K562 (cell line): ENCODE results near the gene MARK3. TPM values are rescaled to one million over a fixed set of nuclear protein-coding genes. Genes with fewer than 3 reads are reported as not detected.

Source experiments
- ATAC-seq: fragments of 200-7000 bp; cut with Tn5 transposase; 3 replicates; pipeline ENCODE4 v1.9.1; 2020; ENCODE audit warnings: moderate library complexity
- BruUV-seq: library from RNA; stranded (reverse); fragments of 400-500 nt; replicated peaks from 2 replicates; lab custom pipeline; 2021; lab: Mats Ljungman, UMichigan
- CTCF ChIA-PET: fragments of 300-600 bp; formaldehyde crosslinking; extraction: SDS; loops from one replicate; lab custom pipeline; 2021; ENCODE audit warnings: low intra/inter-chr PET ratio; lab: Yijun Ruan, JAX
- POLR2A ChIA-PET: fragments of 300-600, 350-650 bp; sonication (Branson Sonifier 250); formaldehyde crosslinking; extraction: SDS; loops from one replicate; lab custom pipeline; 2021; ENCODE audit warnings: antibody characterized with exemption, inconsistent platforms; lab: Yijun Ruan, JAX
- DNase-seq, 4 experiments: peaks; one replicate each; pipeline versions ENCODE4 v3.0.0 to v3.0.0-alpha.2; 2011 to 2018; ENCODE audit warnings: low spot score in 3 of 4, mixed read lengths in 3 of 4; ENCODE audit errors: extremely low read depth in 1 of 4
- FAIRE-seq: peaks from 2 replicates; lab custom pipeline; 2011; peaks lifted over from hg19 to GRCh38; lab: Jason Lieb, UNC
- H2AFZ ChIP-seq: 2 replicates; pipeline ENCODE4 v1.6.0; 2011; ENCODE audit warnings: low read depth, low read length, control low read depth, inconsistent platforms
- H3K27ac ChIP-seq: fragments of 200-600 bp; 3 replicates; pipeline ENCODE4 v1.8.0; 2011; ENCODE audit warnings: low read depth, mild to moderate bottlenecking, control low read depth, inconsistent platforms, low read length, moderate library complexity, mixed read lengths; ENCODE audit errors: extremely low read depth
- H3K27me3 ChIP-seq, 2 experiments: fragments of 300-600 bp in 1 of 2; 2 replicates in 1 of 2; 3 replicates in 1 of 2; pipeline versions ENCODE4 v1.6.0 to v1.8.0; 2011; ENCODE audit warnings: inconsistent platforms in 2 of 2, low read length in 2 of 2, mild to moderate bottlenecking in 1 of 2, mixed read lengths in 1 of 2, moderate library complexity in 1 of 2; ENCODE audit not compliant: control insufficient read depth in 2 of 2, insufficient read depth in 2 of 2
- H3K36me3 ChIP-seq: fragments of 300-600 bp; 3 replicates; pipeline ENCODE4 v1.8.0; 2011; ENCODE audit warnings: mild to moderate bottlenecking, low read length, inconsistent platforms; ENCODE audit not compliant: control insufficient read depth, insufficient read depth
- H3K4me1 ChIP-seq, 2 experiments: fragments of 200-600 bp in 1 of 2; replicated peaks in 1 of 2; 2 replicates in 1 of 2; 3 replicates in 1 of 2; pipeline versions ENCODE4 v1.5.1 to v1.8.0; 2011; ENCODE audit warnings: inconsistent platforms in 2 of 2, low read length in 2 of 2, mild to moderate bottlenecking in 1 of 2, mixed read lengths in 1 of 2, moderate library complexity in 1 of 2; ENCODE audit not compliant: control insufficient read depth in 2 of 2, insufficient read depth in 2 of 2
- H3K4me2 ChIP-seq: 2 replicates; pipeline ENCODE4 v1.6.1; 2011; ENCODE audit warnings: low read length, control low read depth, inconsistent platforms, mixed read lengths; ENCODE audit not compliant: insufficient read depth
- H3K4me3 ChIP-seq: fragments of 200-600 bp; sonication (generic), shearing (Covaris generic); 2 replicates; pipeline ENCODE4 v1.5.1; 2016; ENCODE audit warnings: control low read depth, inconsistent platforms
- H3K79me2 ChIP-seq: fragments of 200-600 bp; 3 replicates; pipeline ENCODE4 v1.8.0; 2011; ENCODE audit warnings: low read length, inconsistent platforms; ENCODE audit not compliant: control insufficient read depth, insufficient read depth
- H3K9ac ChIP-seq, 2 experiments: 2 replicates each; pipeline versions ENCODE4 v1.6.0 to v1.6.1; 2011; ENCODE audit warnings: low read depth in 2 of 2, low read length in 2 of 2, control low read depth in 1 of 2, inconsistent platforms in 1 of 2, mild to moderate bottlenecking in 1 of 2, mixed read lengths in 1 of 2; ENCODE audit not compliant: insufficient read depth in 1 of 2
- H3K9me1 ChIP-seq: one replicate; pipeline ENCODE4 v1.6.0; 2011; ENCODE audit warnings: inconsistent platforms, mild to moderate bottlenecking, low read length, moderate library complexity; ENCODE audit not compliant: control insufficient read depth, insufficient read depth
- H3K9me3 ChIP-seq: replicated peaks from 2 replicates; pipeline ENCODE4 v1.5.1; 2011; ENCODE audit warnings: low read depth, low read length, inconsistent platforms; ENCODE audit not compliant: control insufficient read depth, insufficient read depth
- H4K20me1 ChIP-seq: replicated peaks from 2 replicates; pipeline ENCODE4 v1.6.1; 2011; ENCODE audit warnings: low read length, inconsistent platforms, mixed read lengths; ENCODE audit not compliant: control insufficient read depth, insufficient read depth
- BMI1 ChIP-seq: fragments of 150-350 bp; IDR thresholded peaks from 2 replicates; pipeline ENCODE4 v1.6.1; 2014; ENCODE audit warnings: low read length
- EWSR1 ChIP-seq: fragments of 450-650 bp; IDR thresholded peaks from 2 replicates; pipeline ENCODE4 v1.6.1; 2018; ENCODE audit warnings: borderline replicate concordance, mild to moderate bottlenecking, low read depth, moderate library complexity; ENCODE audit not compliant: partially characterized antibody
- FOSL1 ChIP-seq: fragments of 200-800 bp; sonication (Bioruptor generic); conservative IDR thresholded peaks from 2 replicates; pipeline ENCODE4 v1.6.1; 2016; ENCODE audit warnings: missing genetic modification characterization, missing compliant biosample characterization
- JUND ChIP-seq, 2 experiments: IDR thresholded peaks; 2 replicates in 1 of 2; 3 replicates in 1 of 2; pipeline ENCODE4 v1.6.1; 2011; ENCODE audit warnings: borderline replicate concordance in 2 of 2, low read depth in 2 of 2, low read length in 2 of 2, improper control_type of control experiment in 1 of 2, missing biosample characterization in 1 of 2, missing genetic modification characterization in 1 of 2, missing genetic modification reagents in 1 of 2
- SLC30A9 ChIP-seq: fragments of 250-450 bp; sonication (Bioruptor Pico); IDR thresholded peaks from 2 replicates; pipeline ENCODE4 v1.8.0; 2022; ENCODE audit warnings: mild to moderate bottlenecking, moderate library complexity
- THRA ChIP-seq: fragments of 450-650 bp; IDR thresholded peaks from 2 replicates; pipeline ENCODE4 v1.6.1; 2017; ENCODE audit warnings: mild to moderate bottlenecking, moderate library complexity
- ZBTB40 ChIP-seq, 2 experiments: fragments of 450-650 bp in 1 of 2; sonication (generic) in 1 of 2; formaldehyde crosslinking in 1 of 2; IDR thresholded peaks; 2 replicates each; pipeline versions ENCODE4 v1.7.1 to v1.9.0; 2016 to 2022; ENCODE audit warnings: inconsistent platforms in 1 of 2, mild to moderate bottlenecking in 1 of 2, missing genetic modification reagents in 1 of 2
- ZNF146 ChIP-seq: IDR thresholded peaks from one replicate; pipeline ENCODE4 v1.6.1; 2018; ENCODE audit warnings: missing compliant biosample characterization; ENCODE audit not compliant: unreplicated experiment
- ZNF23 ChIP-seq: fragments of 250-450 bp; sonication (Bioruptor Pico); IDR thresholded peaks from 2 replicates; pipeline ENCODE4 v1.4.0; 2020; ENCODE audit warnings: mild to moderate bottlenecking
- ZNF384 ChIP-seq: IDR thresholded peaks from 2 replicates; pipeline ENCODE4 v1.6.1; 2012; ENCODE audit warnings: low read depth, low read length, improper control_type of control experiment
- ZNF408 ChIP-seq: fragments of 250-450 bp; sonication (Bioruptor Pico); IDR thresholded peaks from 2 replicates; pipeline ENCODE4 v1.4.0; 2020; ENCODE audit warnings: low read depth, mild to moderate bottlenecking, moderate library complexity
- WGBS: fragments of 100-300 bp; shearing (Covaris generic); methylation state at CpG from one replicate; pipeline ENCODE4 v1.1.6; 2016; ENCODE audit warnings: low coverage, mixed read lengths; ENCODE audit not compliant: insufficient coverage; ENCODE audit errors: missing lambda C conversion rate; 5-methylcytosine and 5-hydroxymethylcytosine counted together
- in situ Hi-C: fragments of 300-500 bp; cut with MboI; formaldehyde crosslinking; loops from 4 replicates; pipeline ENCODE4 v1.15.0; 2018; ENCODE audit warnings: inconsistent platforms, mixed read lengths
- intact Hi-C: fragments of 100-400 bp; cut with micrococcal nuclease; formaldehyde crosslinking; loops from 2 replicates; pipeline ENCODE4 v1.14.2; 2022
- polyA plus RNA-seq, 8 experiments: library from polyadenylated mRNA; depleted of rRNA in 4 of 8; stranded (reverse) in 5 of 8; unstranded in 3 of 8; fragments of >200 nt; fragmentation: Nextera tagmentation in 2 of 8; fragmentation: Illumina TruSeq in 1 of 8; extraction: Ambion mirVana in 2 of 8; extraction: Trizol in 1 of 8; gene quantifications; 2 replicates each; pipeline versions ENCODE4 v1.2.1 to v1.2.3, GENCODE V29; 2011 to 2014; ENCODE audit warnings: inconsistent platforms in 1 of 8, missing spikeins in 1 of 8
- total RNA-seq, 7 experiments: library from RNA; depleted of rRNA in 6 of 7; stranded (reverse); fragments of >200 nt in 6 of 7; fragmentation: Illumina TruSeq in 2 of 7; extraction: Trizol in 2 of 7; gene quantifications; 2 replicates each; pipeline versions ENCODE4 v1.2.1 to v1.2.3, GENCODE V29; 2011 to 2021; ENCODE audit warnings: low replicate concordance in 1 of 7

The MARK3 gene
- total and polyA plus RNA-seq, 9 of the 15 experiments (the other 6 are each of a cell fraction or from before 2014, with no cell fraction given), result 10.1 to 68.7 (median 56.3) TPM

- BruUV-seq, result no TSS peak
- in situ Hi-C loops, result no loop called here
- Histone ChIP-seq H3K4me1 (peaks cover 14 to 50% of the 10 kb centered on the region in 2 experiments), H3K27ac (peak overlapping the region; percentile 68), H3K9ac (peak overlapping the region in 1 of 2 experiments; percentile 38; a peak in 2 of 4 replicates), H2AFZ (no peak overlapping the region), H3K9me1 (peaks cover 2% of the 10 kb centered on the region), H3K27me3 (no peaks in the 10 kb centered on the region), H3K9me3 (no peaks in the 10 kb centered on the region), H3K4me2 (no peak overlapping the region; the same call in 1 of the 2 replicates), H3K36me3 (peaks cover 29% of the 10 kb centered on the region; the same call in 2 of the 3 replicates), H4K20me1 (no peaks in the 10 kb centered on the region), H3K79me2 (peaks cover 90% of the 10 kb centered on the region), H3K4me3 (no peak overlapping the region)
- POLR2A ChIA-PET, result interaction anchor here (1.1 kb wide), 1 partner anchor 11 kb away, joined by 3 read pairs; no protein-coding TSS in a partner anchor
- TF ChIP-seq ZBTB40 (IDR thresholded peaks at IDR 0.05) (peak; percentile 56; the same call in 1 of the 2 replicates), ZBTB40 (CRISPR knock-in tag; IDR thresholded peaks at IDR 0.05) (no peak), FOSL1 (peak; percentile 59), JUND (IDR thresholded peaks at IDR 0.05; ENCODE audit: borderline replicate concordance, low read depth, low read length) (peak; percentile 41; the same call in 1 of the 2 replicates), JUND (tag; IDR thresholded peaks at IDR 0.05; ENCODE audit: borderline replicate concordance, low read depth, low read length) (no peak), BMI1 (no peak), ZNF146 (no peak), EWSR1 (no peak), ZNF23 (CRISPR knock-in tag) (no peak), SLC30A9 (no peak), THRA (no peak), ZNF408 (no peak), ZNF384 (peak; percentile 97)
- FAIRE-seq (no peak), DNase-seq (peak in 2 of 4 experiments; percentile 20 to 32), ATAC-seq (peak; percentile 8; the same call in 1 of the 3 replicates)
- CTCF ChIA-PET, result no interaction called here
- intact Hi-C loops, result no loop called here
- WGBS, result 20% methylated on average over 1 of the region's 1 CpG
Measured at GRCh38 chr14:103423050-103423461, 37.8 kb downstream of the MARK3 start.
